Measurements from ENCODE around the gene AWAT1. TPM values are rescaled to one million over a fixed set of nuclear protein-coding genes. Genes with fewer than 3 reads are reported as not detected.

Gene AWAT1
- total RNA-seq, 1 donor from 2014 or later = not detected

- Histone ChIP-seq H3K4me1 (no peaks in the 10 kb centered on the region), H3K36me3 (no peaks in the 10 kb centered on the region), H3K4me3 (no peak within 1 kb of the TSS), H3K27me3 (no peaks in the 10 kb centered on the region), H3K27ac (no peak within 1 kb of the TSS), H3K9me3 (no peaks in the 10 kb centered on the region)
- no peak for ATAC-seq
- DNase-seq = no peak
- intact Hi-C loops (cut with DNase I) = no loop called here
- TF ChIP-seq, protein P1, sequence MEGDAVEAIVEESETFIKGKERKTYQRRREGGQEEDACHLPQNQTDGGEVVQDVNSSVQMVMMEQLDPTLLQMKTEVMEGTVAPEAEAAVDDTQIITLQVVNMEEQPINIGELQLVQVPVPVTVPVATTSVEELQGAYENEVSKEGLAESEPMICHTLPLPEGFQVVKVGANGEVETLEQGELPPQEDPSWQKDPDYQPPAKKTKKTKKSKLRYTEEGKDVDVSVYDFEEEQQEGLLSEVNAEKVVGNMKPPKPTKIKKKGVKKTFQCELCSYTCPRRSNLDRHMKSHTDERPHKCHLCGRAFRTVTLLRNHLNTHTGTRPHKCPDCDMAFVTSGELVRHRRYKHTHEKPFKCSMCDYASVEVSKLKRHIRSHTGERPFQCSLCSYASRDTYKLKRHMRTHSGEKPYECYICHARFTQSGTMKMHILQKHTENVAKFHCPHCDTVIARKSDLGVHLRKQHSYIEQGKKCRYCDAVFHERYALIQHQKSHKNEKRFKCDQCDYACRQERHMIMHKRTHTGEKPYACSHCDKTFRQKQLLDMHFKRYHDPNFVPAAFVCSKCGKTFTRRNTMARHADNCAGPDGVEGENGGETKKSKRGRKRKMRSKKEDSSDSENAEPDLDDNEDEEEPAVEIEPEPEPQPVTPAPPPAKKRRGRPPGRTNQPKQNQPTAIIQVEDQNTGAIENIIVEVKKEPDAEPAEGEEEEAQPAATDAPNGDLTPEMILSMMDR (IDR thresholded peaks at IDR 0.05) = no peak
Measured at GRCh38 chrX:70281951-70282350, 47.5 kb downstream of the AWAT1 start, which contains the start of gene RAB41. Gene RAB41 (plus strand): TSS chrX:70282172. CDS start chrX:70282218, 46 bp downstream.

- Histone ChIP-seq H3K9me3 (no peaks in the 10 kb centered on the region), H3K4me3 (peak overlapping the region; percentile 63), H3K27me3 (no peaks in the 10 kb centered on the region), H3K4me1 (peaks cover 6% of the 10 kb centered on the region), H3K36me3 (no peaks in the 10 kb centered on the region), H3K27ac (peak overlapping the region; percentile 47)
- ATAC-seq = no peak
- no peak for DNase-seq
- intact Hi-C loops (cut with DNase I) = no loop called here
- TF ChIP-seq, protein P1 (IDR thresholded peaks at IDR 0.05) = no peak
Measured at GRCh38 chrX:70289168-70289792, 54.8 kb downstream of the AWAT1 start.

Other genes with a start within 250 kb of the AWAT1 start
- gene AWAT2, start 184.7 kb upstream of the AWAT1 start, total RNA-seq = 0.26 TPM
- not detected for gene OTUD6A, start 172.2 kb upstream of the AWAT1 start, total RNA-seq
- gene IGBP1, start 101.2 kb upstream of the AWAT1 start, total RNA-seq = 51.7 TPM
- gene DGAT2L6, start 57.2 kb upstream of the AWAT1 start, total RNA-seq = not detected
- 0.23 TPM for gene P2RY4, start 25.5 kb downstream of the AWAT1 start, total RNA-seq
- not detected for gene ARR3, start 33.7 kb downstream of the AWAT1 start, total RNA-seq
- not detected for gene RAB41, start 47.5 kb downstream of the AWAT1 start, total RNA-seq
- gene PDZD11, start 55.3 kb downstream of the AWAT1 start, total RNA-seq = 23.6 TPM
- 0.75 TPM for gene KIF4A, start 55.4 kb downstream of the AWAT1 start, total RNA-seq
- not detected for gene GDPD2, start 188.7 kb downstream of the AWAT1 start, total RNA-seq
- gene DLG3, start 210.2 kb downstream of the AWAT1 start, total RNA-seq = 24.4 TPM